Right lobe of liver (tissue), 4 donors: ENCODE results near the gene PROM2.

Experiments
- CTCF ChIP-seq, 4 donors: fragments of 200-600 bp in 3 of 4; fragments of 450-650 bp in 1 of 4; IDR thresholded peaks; one replicate each; pipeline versions ENCODE4 v1.5.1 to v1.8.0; 2016 to 2022; ENCODE audit warnings: antibody characterized with exemption in 4 of 4, mild to moderate bottlenecking in 2 of 4
- POLR2A ChIP-seq: fragments of 450-650 bp; IDR thresholded peaks from one replicate; pipeline ENCODE4 v1.6.1; 2017; ENCODE audit warnings: antibody characterized with exemption, mild to moderate bottlenecking
- donor health status: DM: no; HTN: no; CAD: no.
- donor health status: DM: no; HTN: no; CAD: no.
- donor health status: DM: no; HTN: yes; CAD: no.

- TF ChIP-seq CTCF (IDR thresholded peaks at IDR 0.05) (no peak), POLR2A (no peak)
These were observed 24.4 kb downstream of the PROM2 start for GRCh38 chr2:95298486-95299111.
